ENCODE data around the gene ADH5. TPM values are rescaled to one million over a fixed set of nuclear protein-coding genes. Genes with fewer than 3 reads are reported as not detected.
"Not testable (repeated sequence)": the region's sequence is repeated elsewhere in the genome, so short reads cannot be mapped to it uniquely, and the experiment has no call there.

Gene ADH5
- 100 to 1,000 TPM in 1 of 2 donors, 10 to 100 TPM in 1; 91.0 to 105 TPM for total RNA-seq

DNA sequence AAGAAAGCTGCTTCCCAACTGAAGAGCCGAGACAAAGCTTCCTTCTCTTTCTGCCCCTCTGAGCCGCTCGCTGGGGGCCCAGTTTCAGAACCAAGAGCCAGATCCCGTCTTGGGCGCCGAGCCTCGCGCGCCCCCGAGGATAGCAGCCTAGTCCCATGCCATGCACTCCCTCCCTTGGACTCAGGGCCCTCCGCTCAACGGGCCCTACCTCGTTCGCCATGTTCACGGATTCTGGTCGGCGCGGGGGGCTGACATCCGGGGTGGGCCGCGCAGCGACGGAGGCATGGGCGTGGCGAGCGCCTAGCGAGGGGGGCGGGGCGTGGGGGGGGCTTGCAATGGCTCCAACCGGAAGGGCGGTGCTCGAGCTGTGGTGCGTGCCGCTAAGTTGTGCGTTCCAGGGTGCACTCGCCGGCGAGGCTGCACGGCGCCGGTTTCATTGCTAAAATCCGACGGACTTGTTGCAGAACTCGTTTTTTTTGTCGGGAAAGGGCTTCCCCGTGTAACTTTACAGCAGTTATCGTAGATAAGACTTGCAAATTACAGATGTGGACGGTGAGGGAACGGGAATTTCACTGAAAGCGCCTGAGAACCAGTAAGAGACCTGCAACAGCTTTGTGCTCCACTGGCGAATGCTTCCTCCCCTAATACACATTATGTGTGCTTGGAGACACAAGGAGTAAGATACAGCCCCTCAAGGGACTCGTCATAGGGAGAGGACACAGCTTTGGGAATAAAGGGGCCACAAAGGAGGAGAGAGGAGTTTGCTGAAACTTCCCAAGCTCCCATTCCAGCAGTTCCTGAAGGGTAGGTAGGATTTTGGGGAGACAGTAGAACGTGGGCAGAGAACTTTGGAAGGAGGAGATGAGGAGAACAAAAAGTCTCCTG lies at the start of gene ADH5:
ADH5 (minus strand) TSS at position 308 of the 885 bp plus-strand sequence; CDS start at position 220, 88 bp downstream.
- Mint-ChIP-seq H3K36me3 (ENCODE audit: insufficient read depth in 2 of 2) (peaks cover 0 to 16% of the 10 kb centered on the region in 2 donors), H3K9me3 (no peaks in the 10 kb centered on the region), H3K4me3 (peak within 1 kb of the TSS; percentile 92 to 95), H3K4me1 (ENCODE audit: low read depth) (peaks cover 49% of the 10 kb centered on the region), H3K27me3 (ENCODE audit: low read depth) (no peaks in the 10 kb centered on the region), H3K27ac (peak within 1 kb of the TSS; percentile 90)
- peak; percentile 98 to 99 for ATAC-seq (replicated peaks in 1 of 2)
- peak; percentile 88 to 89 for DNase-seq

DNA sequence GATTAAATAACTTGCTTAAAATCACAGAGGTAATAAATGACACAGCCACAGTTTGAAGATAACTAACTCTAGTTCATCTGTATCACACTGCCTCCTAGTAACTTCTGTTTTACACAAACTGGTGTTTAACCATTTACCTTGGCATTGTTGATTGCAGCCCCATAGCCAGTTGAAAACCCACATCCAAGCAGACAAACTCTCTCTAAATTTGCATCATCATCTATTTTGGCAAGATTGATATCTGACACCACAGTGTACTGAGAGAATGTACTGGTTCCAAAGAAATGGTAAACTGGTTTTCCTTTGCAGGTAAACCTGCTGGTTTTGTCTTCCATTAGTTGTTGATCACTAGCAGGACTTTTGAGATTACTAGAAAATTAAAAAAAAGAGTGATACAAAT lies 47.7 kb upstream of the ADH5 start:
- Mint-ChIP-seq H3K27ac (no peak overlapping the region), H3K4me1 (ENCODE audit: low read depth) (no peaks in the 10 kb centered on the region), H3K27me3 (ENCODE audit: low read depth) (no peaks in the 10 kb centered on the region), H3K9me3 (no peaks in the 10 kb centered on the region), H3K4me3 (no peak overlapping the region), H3K36me3 (ENCODE audit: insufficient read depth in 2 of 2) (no peaks in the 10 kb centered on the region)
- no peak for ATAC-seq (replicated peaks in 1 of 2)
- DNase-seq, result no peak

DNA sequence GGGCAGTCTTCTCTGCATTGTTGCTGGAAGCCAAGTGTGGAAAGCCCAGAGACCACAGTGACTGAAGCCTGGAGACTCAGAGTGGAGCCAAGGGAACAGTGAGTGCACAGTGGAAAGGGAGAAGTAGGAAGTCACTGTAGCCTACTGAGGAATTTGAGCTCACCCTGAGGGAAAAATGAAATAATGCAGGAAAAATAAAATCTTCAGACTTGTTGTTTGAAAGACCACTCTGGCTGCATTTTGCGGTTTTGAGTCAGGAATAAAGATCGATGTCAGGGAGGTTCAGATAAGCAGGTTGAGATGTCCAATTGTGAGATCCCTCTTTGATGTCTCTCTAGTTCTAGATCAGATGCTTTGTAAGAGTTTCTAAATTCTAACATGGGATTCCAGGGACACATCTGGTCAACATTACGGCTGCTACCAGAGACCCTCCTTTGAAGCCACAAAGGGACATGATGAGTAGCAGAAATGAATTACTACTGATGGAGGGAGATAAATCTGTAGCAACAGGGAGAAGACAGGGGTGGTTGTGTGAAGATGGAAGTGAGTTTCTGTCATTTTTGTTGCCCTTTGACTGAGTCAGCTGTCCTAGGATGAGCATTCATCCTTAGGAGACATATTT lies 47.1 kb upstream of the ADH5 start:
- H3K36me3 Mint-ChIP-seq (ENCODE audit: insufficient read depth in 2 of 2), result no peaks in the 10 kb centered on the region
- no peak overlapping the region for H3K27ac Mint-ChIP-seq
- no peaks in the 10 kb centered on the region for H3K4me1 Mint-ChIP-seq (ENCODE audit: low read depth)
- DNase-seq, result no peak
- no peak overlapping the region for H3K4me3 Mint-ChIP-seq
- H3K27me3 Mint-ChIP-seq (ENCODE audit: low read depth), result no peaks in the 10 kb centered on the region
- no peak for ATAC-seq (replicated peaks in 1 of 2)
- no peaks in the 10 kb centered on the region for H3K9me3 Mint-ChIP-seq

DNA sequence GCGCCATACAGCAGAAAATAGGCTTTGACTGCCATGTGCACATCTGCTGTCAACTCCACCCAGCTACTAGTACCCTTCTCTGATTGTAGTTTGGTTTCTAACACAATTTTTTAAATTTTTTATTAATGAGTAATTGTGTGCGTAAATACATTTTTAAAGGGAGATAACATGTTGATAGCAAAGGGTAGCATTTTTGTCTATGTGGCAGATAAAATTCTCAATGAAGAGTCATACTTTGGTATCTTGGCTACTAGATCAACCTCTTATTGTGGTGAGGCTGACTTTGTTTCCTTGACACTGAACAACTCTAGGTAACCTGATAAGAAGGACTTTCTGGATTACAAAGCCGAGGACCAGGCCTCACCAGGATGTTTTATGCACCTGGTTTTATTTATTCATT lies 46.0 kb upstream of the ADH5 start:
- ATAC-seq (replicated peaks in 1 of 2) (no peak), DNase-seq (no peak)
- Mint-ChIP-seq H3K4me3 (no peak overlapping the region), H3K9me3 (no peaks in the 10 kb centered on the region), H3K4me1 (ENCODE audit: low read depth) (no peaks in the 10 kb centered on the region), H3K27ac (no peak overlapping the region), H3K27me3 (ENCODE audit: low read depth) (no peaks in the 10 kb centered on the region), H3K36me3 (ENCODE audit: insufficient read depth in 2 of 2) (peaks cover 0 to 1% of the 10 kb centered on the region in 2 donors)

DNA sequence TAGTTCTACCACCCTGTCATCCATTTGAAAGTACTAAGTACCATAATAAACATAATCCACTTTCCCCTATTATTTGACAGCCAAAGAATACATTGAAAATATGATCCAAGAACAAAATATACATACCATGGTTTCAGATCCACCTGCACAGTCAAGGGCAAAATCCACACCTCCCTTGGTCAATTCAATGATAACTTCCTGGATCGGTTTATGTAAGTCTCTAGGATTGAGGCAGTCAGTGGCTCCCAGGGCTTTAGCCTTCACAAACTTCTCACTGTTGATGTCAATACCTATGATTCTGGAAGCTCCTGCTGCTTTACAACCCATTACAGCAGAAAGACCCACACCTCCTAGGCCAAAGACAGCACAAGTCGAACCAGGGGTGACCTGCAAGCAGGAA lies 42.8 kb upstream of the ADH5 start:
- H3K4me1 Mint-ChIP-seq (ENCODE audit: low read depth), result no peaks in the 10 kb centered on the region
- H3K36me3 Mint-ChIP-seq (ENCODE audit: insufficient read depth in 2 of 2), result peaks cover 0 to 1% of the 10 kb centered on the region in 2 donors
- no peak for DNase-seq
- H3K9me3 Mint-ChIP-seq, result no peaks in the 10 kb centered on the region
- H3K27me3 Mint-ChIP-seq (ENCODE audit: low read depth), result no peaks in the 10 kb centered on the region
- no peak overlapping the region for H3K4me3 Mint-ChIP-seq
- no peak for ATAC-seq (replicated peaks in 1 of 2)
- H3K27ac Mint-ChIP-seq, result no peak overlapping the region

DNA sequence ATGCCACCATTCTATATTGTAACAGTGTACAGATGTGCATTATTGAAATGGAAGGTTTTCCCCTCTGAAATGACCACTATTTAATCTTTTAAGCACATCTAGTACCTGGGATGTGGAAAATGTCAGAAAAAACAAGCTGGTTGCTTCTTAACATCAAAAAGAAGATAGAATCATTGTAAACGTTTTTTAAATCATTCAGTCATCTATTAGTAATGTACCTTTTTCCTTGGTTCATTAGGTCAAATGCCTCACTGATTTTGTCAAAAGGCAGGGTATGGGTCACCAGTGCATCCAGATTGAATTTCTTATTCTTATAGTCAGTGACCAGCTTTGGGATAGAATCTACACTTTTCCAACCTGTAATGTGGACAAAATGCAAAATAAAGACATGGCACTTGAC lies 37.8 kb upstream of the ADH5 start:
- Mint-ChIP-seq H3K4me3 (no peak overlapping the region), H3K36me3 (ENCODE audit: insufficient read depth in 2 of 2) (peaks cover 0 to 1% of the 10 kb centered on the region in 2 donors), H3K27me3 (ENCODE audit: low read depth) (no peaks in the 10 kb centered on the region), H3K27ac (no peak overlapping the region), H3K9me3 (no peaks in the 10 kb centered on the region), H3K4me1 (ENCODE audit: low read depth) (no peaks in the 10 kb centered on the region)
- no peak for DNase-seq
- no peak for ATAC-seq (replicated peaks in 1 of 2)

DNA sequence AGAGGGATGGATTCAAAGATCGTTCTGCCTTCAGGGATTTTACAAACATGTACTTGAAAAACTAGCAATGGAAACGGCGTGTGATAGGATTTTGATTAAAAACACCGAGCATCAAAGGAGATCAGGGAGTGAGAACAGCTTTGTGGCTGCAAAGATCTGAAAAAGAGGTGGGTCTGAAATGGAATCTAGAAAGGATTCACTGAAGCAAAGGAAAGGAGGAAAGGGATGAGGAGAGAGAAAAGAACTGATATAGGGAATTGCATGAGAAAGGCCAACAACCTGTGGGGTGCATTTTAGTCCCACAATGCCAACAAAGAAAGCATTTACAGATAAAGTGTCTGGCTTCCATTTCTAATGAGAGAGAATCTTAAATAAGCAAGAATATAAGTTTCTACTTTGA lies 32.4 kb upstream of the ADH5 start:
- H3K9me3 Mint-ChIP-seq, result no peaks in the 10 kb centered on the region
- no peaks in the 10 kb centered on the region for H3K4me1 Mint-ChIP-seq (ENCODE audit: low read depth)
- H3K36me3 Mint-ChIP-seq (ENCODE audit: insufficient read depth in 2 of 2), result no peaks in the 10 kb centered on the region
- DNase-seq (no peak), ATAC-seq (replicated peaks in 1 of 2) (no peak)
- no peak overlapping the region for H3K4me3 Mint-ChIP-seq
- no peak overlapping the region for H3K27ac Mint-ChIP-seq
- no peaks in the 10 kb centered on the region for H3K27me3 Mint-ChIP-seq (ENCODE audit: low read depth)

DNA sequence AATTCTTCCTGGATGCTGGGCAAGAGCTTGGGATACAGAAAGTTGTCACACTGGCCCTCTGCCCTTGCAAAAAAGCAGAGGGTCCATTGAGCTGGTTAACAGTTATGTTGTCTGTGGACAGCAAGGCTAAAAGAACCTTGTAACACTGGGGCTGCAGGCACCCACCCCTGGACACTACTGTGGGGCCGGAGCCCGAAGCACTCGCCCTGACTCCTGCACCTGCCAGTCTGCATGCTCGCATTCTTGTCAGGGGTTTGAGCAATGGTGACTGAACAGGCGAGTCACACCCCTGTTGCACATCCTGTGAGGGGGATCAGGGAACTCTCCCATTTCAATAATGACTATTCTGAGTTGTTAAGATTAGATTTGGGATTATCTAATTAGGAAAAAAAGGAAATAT lies 31.9 kb upstream of the ADH5 start:
- Mint-ChIP-seq H3K4me1 (ENCODE audit: low read depth) (no peaks in the 10 kb centered on the region), H3K36me3 (ENCODE audit: insufficient read depth in 2 of 2) (no peaks in the 10 kb centered on the region), H3K9me3 (no peaks in the 10 kb centered on the region), H3K27me3 (ENCODE audit: low read depth) (no peaks in the 10 kb centered on the region), H3K4me3 (no peak overlapping the region), H3K27ac (no peak overlapping the region)
- DNase-seq, result no peak
- ATAC-seq (replicated peaks in 1 of 2), result no peak

DNA sequence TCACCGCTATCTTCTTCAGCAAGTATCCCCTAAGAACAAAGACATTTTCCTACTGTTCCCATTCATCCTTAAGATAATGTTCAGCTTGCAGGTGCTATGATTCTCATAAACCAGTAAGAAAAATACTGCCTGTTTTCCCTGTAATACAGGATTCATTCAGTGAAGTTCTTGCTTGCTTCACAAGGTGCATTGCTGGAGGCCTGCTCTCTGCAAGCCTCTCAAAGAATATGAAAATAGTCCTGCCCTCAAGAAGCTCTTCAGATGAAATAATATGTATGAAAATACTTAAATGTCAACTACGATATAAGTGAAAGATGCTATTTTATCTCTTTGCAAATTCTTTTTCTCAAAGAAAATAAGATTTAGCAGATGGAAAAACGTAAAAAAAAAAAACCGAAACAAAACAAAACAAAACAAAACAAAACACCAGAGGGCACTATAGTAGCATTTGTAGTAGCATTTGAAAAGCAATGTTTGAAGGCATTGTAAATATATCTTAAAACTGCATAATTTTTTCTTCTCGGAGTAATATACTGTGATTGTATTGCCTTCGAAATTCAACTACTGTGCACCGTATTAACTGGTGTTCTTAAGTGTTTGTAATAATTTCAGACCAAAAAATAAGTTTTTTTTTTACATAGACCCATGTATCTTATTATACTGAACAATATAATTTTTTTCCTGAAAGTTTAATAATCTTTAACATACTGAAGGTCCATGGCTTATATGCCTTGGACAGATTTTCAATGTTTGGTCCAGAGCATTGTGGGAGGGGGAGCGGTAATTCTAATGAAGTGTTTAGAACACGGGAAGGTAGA lies 29.5 kb upstream of the ADH5 start:
- Mint-ChIP-seq H3K4me3 (no peak overlapping the region), H3K36me3 (ENCODE audit: insufficient read depth in 2 of 2) (no peaks in the 10 kb centered on the region), H3K27me3 (ENCODE audit: low read depth) (no peaks in the 10 kb centered on the region), H3K27ac (no peak overlapping the region), H3K9me3 (no peaks in the 10 kb centered on the region), H3K4me1 (ENCODE audit: low read depth) (no peaks in the 10 kb centered on the region)
- DNase-seq, result no peak
- no peak for ATAC-seq (replicated peaks in 1 of 2)

DNA sequence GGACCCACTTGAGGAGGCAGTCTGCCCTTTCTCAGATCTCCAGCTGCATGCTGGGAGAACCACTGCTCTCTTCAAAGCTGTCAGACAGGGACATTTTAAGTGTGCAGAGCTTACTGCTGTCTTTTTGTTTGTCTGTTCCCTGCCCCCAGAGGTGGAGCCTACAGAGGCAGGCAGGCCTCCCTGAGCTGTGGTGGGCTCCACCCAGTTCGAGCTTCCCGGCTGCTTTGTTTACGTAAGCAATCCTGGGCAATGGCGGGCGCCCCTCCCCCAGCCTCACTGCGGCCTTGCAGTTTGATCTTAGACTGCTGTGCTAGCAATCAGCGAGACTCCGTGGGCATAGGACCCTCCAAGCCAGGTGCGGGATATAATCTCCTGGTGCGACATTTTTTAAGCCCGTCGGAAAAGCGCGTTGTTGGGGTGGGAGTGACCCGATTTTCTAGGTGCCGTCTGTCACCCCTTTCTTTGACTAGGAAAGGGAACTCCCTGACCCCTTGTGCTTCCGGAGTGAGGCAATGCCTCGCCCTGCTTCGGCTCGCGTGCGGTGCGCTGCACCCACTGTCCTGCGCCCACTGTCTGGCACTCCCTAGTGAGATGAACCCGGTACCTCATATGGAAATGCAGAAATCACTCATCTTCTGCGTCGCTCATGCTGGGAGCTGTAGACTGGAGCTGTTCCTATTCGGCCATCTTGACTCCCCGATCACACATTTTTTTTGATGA lies 28.7 kb upstream of the ADH5 start:
- H3K27ac Mint-ChIP-seq; H3K27me3 Mint-ChIP-seq (ENCODE audit: low read depth); ATAC-seq (replicated peaks in 1 of 2); H3K36me3 Mint-ChIP-seq (ENCODE audit: insufficient read depth in 2 of 2); H3K9me3 Mint-ChIP-seq; DNase-seq; H3K4me1 Mint-ChIP-seq (ENCODE audit: low read depth); H3K4me3 Mint-ChIP-seq: not testable (repeated sequence)

DNA sequence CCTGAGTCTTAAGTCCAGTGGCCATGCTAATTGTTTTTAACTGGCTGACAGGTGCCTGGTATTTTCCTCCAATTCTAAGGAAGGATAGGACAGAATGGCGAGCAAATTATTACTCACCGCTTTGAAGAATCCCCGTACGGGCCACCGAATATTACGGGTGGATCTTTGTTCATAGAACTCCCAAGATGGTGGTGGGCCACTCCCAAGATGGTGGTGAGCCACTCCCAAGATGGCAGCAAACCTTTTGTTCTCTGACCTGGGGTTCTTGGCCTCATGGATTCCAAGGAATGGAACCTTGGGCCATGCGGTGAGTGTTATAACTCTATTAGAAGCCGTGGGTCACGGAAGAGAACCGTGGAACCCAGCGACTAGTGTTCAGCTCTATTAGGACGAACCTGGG lies 20.7 kb upstream of the ADH5 start:
- not testable (repeated sequence) for DNase-seq; H3K4me1 Mint-ChIP-seq (ENCODE audit: low read depth); H3K36me3 Mint-ChIP-seq (ENCODE audit: insufficient read depth in 2 of 2); H3K27ac Mint-ChIP-seq; H3K27me3 Mint-ChIP-seq (ENCODE audit: low read depth); H3K4me3 Mint-ChIP-seq; ATAC-seq (replicated peaks in 1 of 2); H3K9me3 Mint-ChIP-seq

DNA sequence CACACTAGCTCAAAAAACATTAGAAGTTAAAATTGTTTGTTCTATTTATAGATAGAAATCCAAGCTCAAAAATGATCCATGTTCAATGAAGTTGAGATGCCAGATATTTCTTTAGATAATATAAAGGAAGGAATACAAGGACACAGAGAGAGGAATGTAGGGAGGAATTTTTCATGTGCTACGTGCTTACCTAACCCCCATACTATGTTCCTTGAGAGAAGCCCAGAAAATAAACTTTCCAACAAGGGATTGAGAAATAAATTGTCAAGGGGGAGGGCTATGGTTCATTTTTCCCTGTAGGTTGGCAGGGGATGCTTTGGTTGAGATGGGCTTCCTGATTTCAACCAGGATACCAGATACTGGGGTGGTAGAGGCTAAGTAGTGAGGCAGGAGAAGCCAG lies 15.6 kb upstream of the ADH5 start:
- Mint-ChIP-seq H3K36me3 (ENCODE audit: insufficient read depth in 2 of 2) (no peaks in the 10 kb centered on the region), H3K27me3 (ENCODE audit: low read depth) (no peaks in the 10 kb centered on the region), H3K4me1 (ENCODE audit: low read depth) (no peaks in the 10 kb centered on the region), H3K9me3 (no peaks in the 10 kb centered on the region), H3K27ac (no peak overlapping the region), H3K4me3 (no peak overlapping the region)
- DNase-seq (no peak), ATAC-seq (replicated peaks in 1 of 2) (no peak)

DNA sequence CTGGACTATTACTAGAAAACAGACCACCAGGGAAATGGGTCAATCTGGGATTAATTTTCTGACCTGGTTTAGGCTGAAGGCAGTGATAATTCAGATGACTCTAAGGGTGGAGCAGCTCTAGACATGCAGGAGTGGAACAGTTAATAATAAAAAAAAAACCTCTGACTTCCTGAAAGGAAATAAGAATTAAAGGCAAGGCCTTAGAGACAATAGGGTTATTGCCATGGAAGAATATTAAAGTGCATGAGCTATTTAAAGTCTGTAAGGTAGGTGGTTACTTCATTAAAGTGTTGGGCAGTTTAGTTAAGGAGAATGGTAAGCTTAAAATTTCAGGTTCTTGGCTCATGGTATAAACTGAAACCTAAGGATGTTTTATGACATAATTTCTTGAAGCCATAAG lies 14.6 kb upstream of the ADH5 start:
- DNase-seq, result no peak
- no peaks in the 10 kb centered on the region for H3K4me1 Mint-ChIP-seq (ENCODE audit: low read depth)
- H3K4me3 Mint-ChIP-seq, result no peak overlapping the region
- no peaks in the 10 kb centered on the region for H3K27me3 Mint-ChIP-seq (ENCODE audit: low read depth)
- no peak for ATAC-seq (replicated peaks in 1 of 2)
- H3K36me3 Mint-ChIP-seq (ENCODE audit: insufficient read depth in 2 of 2), result no peaks in the 10 kb centered on the region
- no peak overlapping the region for H3K27ac Mint-ChIP-seq
- H3K9me3 Mint-ChIP-seq, result no peaks in the 10 kb centered on the region
